Body of pancreas (tissue), 4 donors: ENCODE results near the gene ACAP3. TPM values are rescaled to one million over a fixed set of nuclear protein-coding genes. Genes with fewer than 3 reads are reported as not detected.

Source experiments
- ATAC-seq: fragments of 150-250 bp; one replicate; pipeline ENCODE4 v1.9.1; 2016
- DNase-seq, 4 donors: peaks; one replicate each; pipeline ENCODE4 v3.0.0-alpha.2; 2019
- H3K27ac ChIP-seq, 4 donors: fragments of 200-600 bp; sonication (generic); 1 replicate in 3 of 4; 2 replicates in 1 of 4; pipeline versions ENCODE4 v1.5.1 to v1.6.1; 2016 to 2019; ENCODE audit warnings: mild to moderate bottlenecking in 1 of 4, mixed read lengths in 1 of 4, moderate library complexity in 1 of 4
- H3K27me3 ChIP-seq, 2 donors: fragments of 200-600 bp; sonication (generic); one replicate each; pipeline ENCODE4 v1.6.0; 2016; ENCODE audit warnings: mild to moderate bottlenecking in 1 of 2
- H3K36me3 ChIP-seq, 2 donors: fragments of 200-600 bp; sonication (generic); replicated peaks in 1 of 2; 2 replicates each; pipeline ENCODE4 v1.5.1; 2016; ENCODE audit warnings: low read depth in 2 of 2; ENCODE audit not compliant: insufficient read depth in 1 of 2
- H3K4me1 ChIP-seq: fragments of 200-600 bp; sonication (generic); one replicate; pipeline ENCODE4 v1.6.0; 2016
- H3K4me3 ChIP-seq, 2 donors: fragments of 200-600 bp; sonication (generic); 1 replicate in 1 of 2; 2 replicates in 1 of 2; pipeline ENCODE4 v1.5.1; 2016 to 2019
- H3K9me3 ChIP-seq, 3 donors: fragments of 200-600 bp; sonication (generic); 1 replicate in 2 of 3; 2 replicates in 1 of 3; pipeline ENCODE4 v1.5.1; 2016
- POLR2A ChIP-seq, 3 donors: fragments of 450-650 bp; IDR thresholded peaks; one replicate each; pipeline ENCODE4 v1.6.1; 2016; ENCODE audit warnings: antibody characterized with exemption in 3 of 3, mild to moderate bottlenecking in 2 of 3
- WGBS, 2 donors: methylation state at CpG; one replicate each; pipeline ENCODE4 v1.1.5; 2017; 5-methylcytosine and 5-hydroxymethylcytosine counted together
- intact Hi-C: fragments of 100-400 bp; cut with DNase I; formaldehyde crosslinking; loops from one replicate; pipeline ENCODE4 v1.15.1; 2023
- total RNA-seq, 2 donors: library from RNA; depleted of rRNA; stranded (reverse); fragments of >200 nt; gene quantifications; one replicate each; pipeline ENCODE4 v1.1.0, GENCODE V29; 2016
- TF ChIP-seq, protein P1 (sequence below), 7 experiments: fragments of 450-650 bp in 4 of 7; fragments of 200-600 bp in 3 of 7; sonication (generic) in 3 of 7; IDR thresholded peaks; one replicate each; pipeline ENCODE4 v1.5.1; 2016 to 2019; ENCODE audit warnings: antibody characterized with exemption in 7 of 7

The ACAP3 gene
- total RNA-seq, 2 donors from 2014 or later, result 37.9 to 53.7 TPM

DNA sequence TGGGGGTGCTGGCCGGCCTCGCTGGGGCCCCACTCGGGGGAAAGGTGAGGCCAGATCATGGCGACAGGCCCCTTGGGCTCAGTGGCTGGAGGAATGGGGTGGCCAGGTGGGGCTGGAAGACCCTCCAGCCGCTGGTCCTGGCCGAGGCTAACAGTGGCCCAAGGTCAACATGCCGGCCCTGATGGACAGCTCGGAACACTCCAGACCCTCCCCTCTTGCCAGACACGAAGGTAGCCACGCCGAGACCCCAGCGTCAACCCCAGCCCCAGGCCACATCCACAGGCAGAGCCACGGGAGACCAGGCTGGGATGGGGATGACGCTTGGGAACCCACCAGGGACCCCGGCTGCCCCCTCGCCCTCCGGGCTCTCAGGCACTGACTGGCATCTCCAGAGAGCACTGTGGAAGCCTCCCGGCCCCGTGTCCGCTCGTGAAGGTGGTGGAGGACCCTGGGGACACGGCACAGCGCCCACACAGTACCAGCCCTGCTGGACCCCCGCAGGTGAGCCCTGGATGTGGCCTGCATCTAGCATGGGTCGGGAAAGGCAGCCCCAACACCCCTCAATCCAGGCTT, 60.3 kb downstream of the ACAP3 start:
- no peak overlapping the region for H3K4me3 ChIP-seq
- intact Hi-C loops, result no loop called here
- no peaks in the 10 kb centered on the region for H3K9me3 ChIP-seq
- no peaks in the 10 kb centered on the region for H3K4me1 ChIP-seq
- no peak for DNase-seq
- 20 to 50% methylated on average over 2 to 25 of the region's 25 CpGs for WGBS, 2 donors
- no peaks in the 10 kb centered on the region for H3K36me3 ChIP-seq
- no peak overlapping the region for H3K27ac ChIP-seq
- TF ChIP-seq POLR2A (IDR thresholded peaks at IDR 0.05), result no peak
- TF ChIP-seq, protein P1, sequence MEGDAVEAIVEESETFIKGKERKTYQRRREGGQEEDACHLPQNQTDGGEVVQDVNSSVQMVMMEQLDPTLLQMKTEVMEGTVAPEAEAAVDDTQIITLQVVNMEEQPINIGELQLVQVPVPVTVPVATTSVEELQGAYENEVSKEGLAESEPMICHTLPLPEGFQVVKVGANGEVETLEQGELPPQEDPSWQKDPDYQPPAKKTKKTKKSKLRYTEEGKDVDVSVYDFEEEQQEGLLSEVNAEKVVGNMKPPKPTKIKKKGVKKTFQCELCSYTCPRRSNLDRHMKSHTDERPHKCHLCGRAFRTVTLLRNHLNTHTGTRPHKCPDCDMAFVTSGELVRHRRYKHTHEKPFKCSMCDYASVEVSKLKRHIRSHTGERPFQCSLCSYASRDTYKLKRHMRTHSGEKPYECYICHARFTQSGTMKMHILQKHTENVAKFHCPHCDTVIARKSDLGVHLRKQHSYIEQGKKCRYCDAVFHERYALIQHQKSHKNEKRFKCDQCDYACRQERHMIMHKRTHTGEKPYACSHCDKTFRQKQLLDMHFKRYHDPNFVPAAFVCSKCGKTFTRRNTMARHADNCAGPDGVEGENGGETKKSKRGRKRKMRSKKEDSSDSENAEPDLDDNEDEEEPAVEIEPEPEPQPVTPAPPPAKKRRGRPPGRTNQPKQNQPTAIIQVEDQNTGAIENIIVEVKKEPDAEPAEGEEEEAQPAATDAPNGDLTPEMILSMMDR (IDR thresholded peaks at IDR 0.05), result no peak
- no peak for ATAC-seq
- no peaks in the 10 kb centered on the region for H3K27me3 ChIP-seq

DNA sequence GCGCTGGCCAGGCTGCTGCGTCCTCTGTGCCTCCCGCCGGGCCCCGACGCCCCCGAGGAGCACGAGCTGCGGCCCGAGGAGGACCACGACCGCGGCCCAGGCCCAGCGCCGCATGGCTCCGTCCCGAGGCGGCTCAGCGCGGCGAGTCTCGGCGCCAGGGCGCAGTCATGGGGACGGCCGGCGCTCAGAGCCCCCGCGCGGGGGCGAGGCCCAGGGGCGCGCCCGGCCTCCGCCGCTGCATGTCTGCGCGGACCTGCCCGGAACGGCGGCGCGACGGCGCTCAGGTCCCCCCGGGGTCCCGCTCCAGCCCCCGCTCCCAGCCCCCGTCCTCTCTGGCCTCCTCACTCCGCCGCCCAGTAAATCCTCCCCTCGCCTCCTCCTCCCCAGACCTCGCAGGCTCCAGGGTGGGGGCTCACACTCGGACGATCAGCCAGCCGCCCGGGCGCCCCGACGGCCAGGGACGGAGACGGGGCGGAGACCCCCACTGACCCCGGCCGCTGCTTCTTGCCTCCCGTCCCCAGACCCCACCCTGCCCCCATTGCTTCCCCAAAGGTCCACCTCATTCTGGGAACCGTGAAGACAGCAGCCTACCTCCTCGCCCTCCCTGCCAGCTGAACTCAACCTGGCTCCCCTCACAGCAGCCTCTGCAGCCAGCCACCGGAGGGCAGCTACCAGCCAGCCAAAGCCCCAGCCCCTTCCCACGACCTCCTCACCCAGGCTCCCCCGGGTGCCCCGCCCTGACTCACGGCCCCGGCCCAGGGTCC, 61.0 kb downstream of the ACAP3 start, which contains the start of gene C1QTNF12:
Gene C1QTNF12 (minus strand): TSS at position 146 of the 764 bp plus-strand sequence. CDS start 32 bp downstream, at position 114.
- ATAC-seq (no peak), DNase-seq (no peak)
- H3K4me3 ChIP-seq, result no peak within 1 kb of the TSS
- H3K27ac ChIP-seq, result no peak within 1 kb of the TSS
- intact Hi-C loops, result no loop called here
- H3K9me3 ChIP-seq, result no peaks in the 10 kb centered on the region
- H3K36me3 ChIP-seq, result no peaks in the 10 kb centered on the region
- 0 to 4% methylated on average over 2 to 64 of the region's 74 CpGs for whole genome bisulfite sequencing, 2 donors
- no peaks in the 10 kb centered on the region for H3K4me1 ChIP-seq
- H3K27me3 ChIP-seq, result no peaks in the 10 kb centered on the region
- TF ChIP-seq, protein P1 (IDR thresholded peaks at IDR 0.05), result no peak
- no peak for TF ChIP-seq POLR2A (IDR thresholded peaks at IDR 0.05)

DNA sequence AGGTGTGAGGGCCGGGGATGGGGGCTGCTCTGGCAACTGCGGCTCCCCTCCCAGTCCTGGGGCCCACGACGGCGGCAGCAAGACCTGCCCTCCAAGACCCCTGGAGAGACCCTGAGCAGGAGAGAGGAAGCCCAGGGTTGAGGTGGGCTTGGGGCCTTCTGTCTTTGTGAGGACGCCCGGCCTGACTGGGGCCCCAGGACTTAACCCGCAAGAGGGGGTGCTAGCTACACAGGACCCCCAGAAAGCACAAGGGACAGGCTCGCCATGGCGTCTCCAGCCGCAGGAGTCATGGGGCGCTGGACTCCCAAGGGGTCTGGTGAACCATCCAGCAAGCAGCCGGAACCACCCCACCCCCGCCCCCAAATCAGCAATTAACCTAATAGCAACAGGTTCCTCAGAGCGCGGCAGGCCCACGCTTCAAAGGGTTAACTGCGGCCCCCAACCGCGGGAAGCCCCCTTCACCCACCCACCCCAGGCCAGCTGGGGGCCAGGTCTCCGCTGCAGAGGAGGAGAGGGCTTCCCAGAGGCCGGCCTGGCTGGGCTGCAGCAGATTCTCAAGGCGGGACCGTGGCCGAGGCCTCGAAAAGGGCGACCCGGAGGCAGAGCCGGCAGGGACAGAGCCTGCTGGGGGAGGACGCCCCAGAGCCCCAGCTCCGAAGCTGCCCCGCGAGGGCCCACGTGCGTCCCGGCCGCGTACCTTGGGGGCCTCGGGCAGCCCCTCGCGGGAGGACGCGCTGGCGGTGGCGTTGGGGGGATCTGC, 61.7 kb downstream of the ACAP3 start:
- no peaks in the 10 kb centered on the region for H3K27me3 ChIP-seq
- ATAC-seq, result no peak
- H3K4me1 ChIP-seq, result no peaks in the 10 kb centered on the region
- H3K27ac ChIP-seq, result no peak overlapping the region
- no peaks in the 10 kb centered on the region for H3K9me3 ChIP-seq
- no peak for DNase-seq
- TF ChIP-seq, protein P1 (IDR thresholded peaks at IDR 0.05), result no peak
- no peak for TF ChIP-seq POLR2A (IDR thresholded peaks at IDR 0.05)
- H3K36me3 ChIP-seq, result no peaks in the 10 kb centered on the region
- H3K4me3 ChIP-seq, result no peak overlapping the region
- intact Hi-C loops, result no loop called here
- 38 to 88% methylated on average over 9 to 42 of the region's 45 CpGs for WGBS, 2 donors

DNA sequence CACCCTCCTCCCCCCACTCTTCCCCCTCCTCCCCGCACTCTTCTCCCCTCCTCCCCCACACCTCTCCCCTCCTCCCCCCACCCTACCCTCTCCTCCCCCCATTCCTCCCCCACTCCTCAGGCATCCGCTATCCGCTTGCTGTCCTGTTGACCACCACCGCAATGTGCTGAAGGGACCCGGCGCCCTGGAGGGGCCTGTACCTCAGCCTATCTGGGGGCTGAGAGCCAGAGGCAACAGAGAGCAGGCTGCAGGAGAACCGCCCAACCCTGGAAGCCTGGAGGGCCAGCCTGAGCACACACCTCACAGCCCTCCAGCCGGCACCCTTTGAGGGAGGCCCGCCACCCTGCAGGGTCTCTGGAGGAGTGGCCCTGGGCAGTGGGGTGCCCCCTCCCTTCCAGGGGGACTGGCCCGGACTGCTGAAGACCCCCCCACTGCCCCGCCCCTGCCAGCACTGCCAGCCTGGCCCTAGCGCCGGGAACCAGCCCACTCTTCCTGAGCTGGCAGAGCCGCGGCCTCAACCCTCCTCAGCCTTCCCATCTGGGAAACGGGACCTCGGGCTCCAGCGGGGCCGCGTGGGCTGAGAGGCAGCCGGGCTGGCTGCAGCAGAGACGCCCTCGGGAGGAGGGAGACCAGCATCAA, 62.4 kb downstream of the ACAP3 start:
- intact Hi-C loops, result no loop called here
- TF ChIP-seq, protein P1 (IDR thresholded peaks at IDR 0.05), result no peak
- no peak for TF ChIP-seq POLR2A (IDR thresholded peaks at IDR 0.05)
- H3K4me3 ChIP-seq, result no peak overlapping the region
- DNase-seq, result no peak
- no peaks in the 10 kb centered on the region for H3K4me1 ChIP-seq
- ATAC-seq, result no peak
- no peaks in the 10 kb centered on the region for H3K9me3 ChIP-seq
- 66% methylated on average over 9 of the region's 23 CpGs; no CpG with 5 or more reads in 1 of the 2 donors for WGBS, 2 donors
- H3K27me3 ChIP-seq, result no peaks in the 10 kb centered on the region
- H3K27ac ChIP-seq, result no peak overlapping the region
- H3K36me3 ChIP-seq, result no peaks in the 10 kb centered on the region
